SK-N-SH treated with all-trans-retinoic acid at 6 μM for 48 hours (cell line): Measurements from ENCODE around the gene TBC1D25.

Experiments
- ATAC-seq: fragments of 200-7000 bp; cut with Tn5 transposase; 3 replicates; pipeline ENCODE4 v1.9.1; 2020; ENCODE audit warnings: mild to moderate bottlenecking, moderate library complexity
- ARNTL ChIP-seq: fragments of 450-650 bp; formaldehyde crosslinking; IDR thresholded peaks from 2 replicates; pipeline ENCODE4 v1.5.0; 2020; ENCODE audit warnings: low read depth, mild to moderate bottlenecking, moderate library complexity, borderline replicate concordance
- BACH2 ChIP-seq: fragments of 250-450 bp; sonication (Bioruptor Pico); IDR thresholded peaks from 2 replicates; pipeline ENCODE4 v1.9.0; 2021; ENCODE audit warnings: mild to moderate bottlenecking, borderline replicate concordance
- CSRNP3 ChIP-seq: fragments of 250-450 bp; sonication (Bioruptor Pico); IDR thresholded peaks from 2 replicates; pipeline ENCODE4 v1.5.1; 2021; ENCODE audit warnings: mild to moderate bottlenecking, moderate library complexity
- ESRRG ChIP-seq: fragments of 250-450 bp; sonication (Bioruptor Pico); IDR thresholded peaks from 2 replicates; pipeline ENCODE4 v1.6.1; 2021; ENCODE audit warnings: mild to moderate bottlenecking
- GLIS3 ChIP-seq: fragments of 250-450 bp; sonication (Bioruptor Pico); IDR thresholded peaks from 2 replicates; pipeline ENCODE4 v1.5.0; 2020; ENCODE audit warnings: mild to moderate bottlenecking, moderate library complexity
- ISL1 ChIP-seq: fragments of 250-450 bp; sonication (Bioruptor Pico); IDR thresholded peaks from 2 replicates; pipeline ENCODE4 v2.1.2; 2022; ENCODE audit warnings: mild to moderate bottlenecking, moderate library complexity
- OSR1 ChIP-seq: fragments of 250-450 bp; sonication (Bioruptor Pico); IDR thresholded peaks from 2 replicates; pipeline ENCODE4 v1.8.0; 2022; ENCODE audit warnings: moderate library complexity, mild to moderate bottlenecking, inconsistent platforms
- PATZ1 ChIP-seq: fragments of 250-450 bp; sonication (Bioruptor Pico); IDR thresholded peaks from 2 replicates; pipeline ENCODE4 v1.8.0; 2020; ENCODE audit warnings: mild to moderate bottlenecking, moderate library complexity, borderline replicate concordance
- POU6F1 ChIP-seq: fragments of 250-450 bp; sonication (Bioruptor Pico); IDR thresholded peaks from 2 replicates; pipeline ENCODE4 v1.8.0; 2021; ENCODE audit warnings: low read depth, mild to moderate bottlenecking, moderate library complexity, borderline replicate concordance
- PPARA ChIP-seq: fragments of 250-450 bp; sonication (Bioruptor Pico); IDR thresholded peaks from 2 replicates; pipeline ENCODE4 v1.5.0; 2020; ENCODE audit warnings: mild to moderate bottlenecking, borderline replicate concordance
- RARB ChIP-seq: fragments of 250-450 bp; sonication (Bioruptor Pico); IDR thresholded peaks from 2 replicates; pipeline ENCODE4 v1.8.0; 2021; ENCODE audit warnings: mild to moderate bottlenecking, moderate library complexity
- SNAI2 ChIP-seq: fragments of 250-450 bp; sonication (Bioruptor Pico); IDR thresholded peaks from 2 replicates; pipeline ENCODE4 v1.5.0; 2020; ENCODE audit warnings: mild to moderate bottlenecking, moderate library complexity
- TCF4 ChIP-seq: fragments of 250-450 bp; sonication (Bioruptor Pico); IDR thresholded peaks from 2 replicates; pipeline ENCODE4 v1.8.0; 2021; ENCODE audit warnings: mild to moderate bottlenecking, moderate library complexity, borderline replicate concordance
- TOX ChIP-seq: fragments of 250-450 bp; sonication (Bioruptor Pico); IDR thresholded peaks from 2 replicates; pipeline ENCODE4 v1.8.0; 2021; ENCODE audit warnings: mild to moderate bottlenecking, moderate library complexity, borderline replicate concordance
- TSHZ2 ChIP-seq: fragments of 250-450 bp; sonication (Bioruptor Pico); IDR thresholded peaks from 2 replicates; pipeline ENCODE4 v1.5.0; 2020; ENCODE audit warnings: mild to moderate bottlenecking, moderate library complexity
- ZC3H10 ChIP-seq: fragments of 250-450 bp; sonication (Bioruptor Pico); IDR thresholded peaks from 2 replicates; pipeline ENCODE4 v1.5.1; 2021; ENCODE audit warnings: mild to moderate bottlenecking, moderate library complexity
- ZFP3 ChIP-seq: fragments of 250-450 bp; sonication (Bioruptor Pico); IDR thresholded peaks from 2 replicates; pipeline ENCODE4 v1.5.0; 2020; ENCODE audit warnings: mild to moderate bottlenecking, moderate library complexity
- ZFP30 ChIP-seq: fragments of 450-650 bp; formaldehyde crosslinking; IDR thresholded peaks from 2 replicates; pipeline ENCODE4 v1.5.0; 2022; ENCODE audit warnings: mild to moderate bottlenecking, moderate library complexity
- ZNF565 ChIP-seq: fragments of 450-650 bp; formaldehyde crosslinking; conservative IDR thresholded peaks from 2 replicates; pipeline ENCODE4 v1.5.0; 2020; ENCODE audit warnings: low read depth, mild to moderate bottlenecking, moderate library complexity
- ZNF70 ChIP-seq: fragments of 450-650 bp; formaldehyde crosslinking; IDR thresholded peaks from 2 replicates; pipeline ENCODE4 v1.5.0; 2020; ENCODE audit warnings: mild to moderate bottlenecking, moderate library complexity
- ZNF8 ChIP-seq: fragments of 450-650 bp; formaldehyde crosslinking; IDR thresholded peaks from 2 replicates; pipeline ENCODE4 v1.5.0; 2020; ENCODE audit warnings: mild to moderate bottlenecking, moderate library complexity

TBC1D25 gene

GRCh38 chrX:48504261-48504660, 35.3 kb upstream of the TBC1D25 start (continued):
- TF ChIP-seq TSHZ2 (CRISPR knock-in tag) (no peak), ZNF565 (CRISPR knock-in tag) (no peak), GLIS3 (no peak), ARNTL (no peak), ZC3H10 (CRISPR knock-in tag) (no peak), PPARA (CRISPR knock-in tag) (no peak), OSR1 (CRISPR knock-in tag) (no peak), ZNF8 (CRISPR knock-in tag) (no peak)
- TF ChIP-seq, all 23 proteins: peak for 0

GRCh38 chrX:48505481-48505880, 34.0 kb upstream of the TBC1D25 start:
- TF ChIP-seq GLIS3 (no peak), RARB (CRISPR knock-in tag) (no peak), TOX (CRISPR knock-in tag) (no peak), ESRRG (no peak), ZC3H10 (CRISPR knock-in tag) (no peak), TCF4 (CRISPR knock-in tag) (no peak), SNAI2 (CRISPR knock-in tag) (no peak), ZFP30 (CRISPR knock-in tag) (no peak), ZFP3 (CRISPR knock-in tag) (no peak), ARNTL (no peak), TSHZ2 (CRISPR knock-in tag) (no peak), OSR1 (CRISPR knock-in tag) (no peak), ISL1 (CRISPR knock-in tag) (no peak), ZNF70 (CRISPR knock-in tag) (no peak), CSRNP3 (CRISPR knock-in tag) (no peak), ZNF8 (CRISPR knock-in tag) (no peak), ZNF565 (CRISPR knock-in tag) (no peak), BACH2 (CRISPR knock-in tag) (no peak), POU6F1 (CRISPR knock-in tag) (no peak)
- ATAC-seq = no peak

- ATAC-seq = no peak
- TF ChIP-seq OSR1 (CRISPR knock-in tag) = no peak
- TF ChIP-seq ARNTL = no peak
- no peak for TF ChIP-seq RARB (CRISPR knock-in tag)
- TF ChIP-seq POU6F1 (CRISPR knock-in tag) = no peak
- TF ChIP-seq ZNF70 (CRISPR knock-in tag) = no peak
- TF ChIP-seq ZNF8 (CRISPR knock-in tag) = no peak
- no peak for TF ChIP-seq PATZ1 (CRISPR knock-in tag)
- no peak for TF ChIP-seq TCF4 (CRISPR knock-in tag)
- no peak for TF ChIP-seq GLIS3
- TF ChIP-seq ESRRG = no peak
- no peak for TF ChIP-seq SNAI2 (CRISPR knock-in tag)
- TF ChIP-seq TSHZ2 (CRISPR knock-in tag) = no peak
- no peak for TF ChIP-seq ZFP3 (CRISPR knock-in tag)
- TF ChIP-seq ZFP30 (CRISPR knock-in tag) = no peak
Measured at GRCh38 chrX:48507246-48507645, 32.3 kb upstream of the TBC1D25 start.
